HG03159 (cell line): ENCODE results near the gene PALM.
"Not testable (repeated sequence)": the region's sequence is repeated elsewhere in the genome, so short reads cannot be mapped to it uniquely, and the experiment has no call there.

Source experiments
- ATAC-seq: cut with Tn5 transposase; IDR thresholded peaks from one replicate; pipeline ENCODE4 v1.9.1; 2021; ENCODE audit warnings: mild to moderate bottlenecking, moderate library complexity; ENCODE audit not compliant: unreplicated experiment

Gene PALM

GRCh38 chr19:708154-709143, at the start of gene PALM:
PALM (plus strand) TSS chr19:708935; CDS start chr19:709147, 212 bp downstream.
- ATAC-seq, result no peak

GRCh38 chr19:660793-661426, 47.8 kb upstream of the PALM start:
- ATAC-seq, result no peak

- no peak for ATAC-seq
Measured at GRCh38 chr19:661427-662196, 47.1 kb upstream of the PALM start.

- ATAC-seq, result no peak
Measured at GRCh38 chr19:662207-662961, 46.4 kb upstream of the PALM start.

- peak; percentile 61 for ATAC-seq
Measured at GRCh38 chr19:662962-663681, 45.6 kb upstream of the PALM start, which contains the start of gene RNF126. RNF126 (minus strand) TSS chr19:663214; CDS start chr19:663121, 93 bp downstream.

GRCh38 chr19:663682-664117, 45.0 kb upstream of the PALM start:
- ATAC-seq, result no peak

- ATAC-seq, result no peak
Measured at GRCh38 chr19:664913-665443, 43.8 kb upstream of the PALM start.

GRCh38 chr19:666985-667573, 41.7 kb upstream of the PALM start:
- not testable (repeated sequence) for ATAC-seq

- ATAC-seq, result not testable (repeated sequence)
Measured at GRCh38 chr19:668675-669434, 39.9 kb upstream of the PALM start.

- ATAC-seq, result no peak
Measured at GRCh38 chr19:670609-671075, 38.1 kb upstream of the PALM start.

GRCh38 chr19:674282-675151, 34.2 kb upstream of the PALM start:
- ATAC-seq, result no peak

- no peak for ATAC-seq
Measured at GRCh38 chr19:676007-676338, 32.8 kb upstream of the PALM start.

GRCh38 chr19:676339-677105, 32.2 kb upstream of the PALM start, which contains the start of gene FSTL3:
FSTL3 (plus strand) TSS chr19:676392; CDS start chr19:676424, 32 bp downstream.
- no peak for ATAC-seq

GRCh38 chr19:677201-677600, 31.5 kb upstream of the PALM start:
- ATAC-seq, result no peak

- ATAC-seq, result no peak
Measured at GRCh38 chr19:677601-678436, 30.9 kb upstream of the PALM start.
